Activated naive CD8-positive, alpha-beta T cell treated with anti-CD3 and anti-CD28 coated beads, Interleukin-2, amount 50 U/mL, for 24 hours (primary cell): ENCODE results near the gene KIRREL3.

Source experiments
- ATAC-seq: fragments of 150-1000 bp; cut with Tn5 transposase; one replicate; pipeline ENCODE4 v1.10.0; 2021
- DNase-seq: peaks from one replicate; pipeline ENCODE4 v3.0.0; 2021
- H3K27ac Mint-ChIP-seq: one replicate; pipeline ENCODE4 v1.8.0; 2021; ENCODE audit warnings: mild to moderate bottlenecking, mixed read lengths
- H3K27me3 Mint-ChIP-seq: one replicate; pipeline ENCODE4 v1.8.0; 2021; ENCODE audit warnings: mixed read lengths
- H3K36me3 Mint-ChIP-seq: one replicate; pipeline ENCODE4 v1.8.0; 2021; ENCODE audit warnings: low read depth, mixed read lengths
- H3K4me1 Mint-ChIP-seq: one replicate; pipeline ENCODE4 v1.8.0; 2021; ENCODE audit warnings: mixed read lengths
- H3K4me3 Mint-ChIP-seq: one replicate; pipeline ENCODE4 v1.8.0; 2021; ENCODE audit warnings: mild to moderate bottlenecking, moderate library complexity, mixed read lengths
- H3K9me3 Mint-ChIP-seq: one replicate; pipeline ENCODE4 v1.8.0; 2021; ENCODE audit warnings: mixed read lengths

The KIRREL3 gene

GRCh38 chr11:126497581-126498122 lies 502.9 kb downstream of the KIRREL3 start:
- Mint-ChIP-seq H3K27me3 (peaks cover 10% of the 10 kb centered on the region), H3K36me3 (no peaks in the 10 kb centered on the region), H3K4me3 (no peak overlapping the region), H3K9me3 (no peaks in the 10 kb centered on the region), H3K27ac (no peak overlapping the region), H3K4me1 (no peaks in the 10 kb centered on the region)
- DNase-seq (no peak), ATAC-seq (no peak)

GRCh38 chr11:126496576-126497337 lies 503.8 kb downstream of the KIRREL3 start:
- no peaks in the 10 kb centered on the region for H3K9me3 Mint-ChIP-seq
- no peaks in the 10 kb centered on the region for H3K4me1 Mint-ChIP-seq
- no peak for ATAC-seq
- no peaks in the 10 kb centered on the region for H3K36me3 Mint-ChIP-seq
- H3K27ac Mint-ChIP-seq: no peak overlapping the region
- H3K4me3 Mint-ChIP-seq: no peak overlapping the region
- H3K27me3 Mint-ChIP-seq: peaks cover 10% of the 10 kb centered on the region
- DNase-seq: no peak

DNA sequence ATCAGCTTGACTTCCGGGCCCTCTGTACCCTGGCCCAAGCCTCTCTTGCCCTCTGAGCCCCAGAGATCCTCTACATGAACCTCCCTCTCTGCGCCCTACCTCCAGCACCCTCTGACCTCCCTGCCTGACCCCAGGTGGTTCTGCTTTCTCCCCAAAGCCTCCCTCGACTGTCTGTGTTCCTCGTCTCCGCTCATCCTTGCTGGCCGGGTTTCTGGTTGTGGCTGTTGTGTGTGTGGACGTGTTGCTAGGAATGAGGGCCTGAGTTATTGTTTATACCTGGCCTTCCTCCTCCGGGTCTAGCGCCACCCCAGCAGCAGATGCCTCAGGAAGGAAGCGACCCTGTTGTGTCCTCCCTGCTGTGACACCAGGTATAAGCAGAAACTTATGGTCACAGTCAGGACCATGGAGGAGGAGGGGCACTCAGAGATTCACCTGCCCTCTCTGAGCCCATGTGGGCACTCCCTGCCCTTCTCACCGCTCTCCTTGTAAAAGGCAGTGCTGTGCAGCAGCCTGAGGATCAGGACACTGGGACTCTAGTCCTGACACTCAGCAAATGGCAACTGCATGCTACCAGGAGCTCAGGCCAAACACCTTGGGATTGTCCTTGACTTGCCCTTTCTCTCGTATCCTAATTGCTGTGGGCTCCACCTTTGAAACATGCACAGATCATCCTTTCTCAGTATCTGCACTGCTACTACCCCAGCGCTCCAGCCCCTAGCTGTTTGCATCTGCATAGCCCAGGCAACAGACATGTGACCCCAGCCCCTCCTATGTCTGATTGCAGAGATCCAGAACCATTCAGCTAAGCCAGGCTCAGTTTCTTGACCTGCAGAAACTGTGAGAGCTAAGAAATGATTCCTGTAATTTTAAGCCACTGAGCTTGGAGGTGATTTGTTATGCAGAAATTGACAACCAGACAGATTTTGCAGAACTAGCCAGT lies 505.0 kb downstream of the KIRREL3 start:
- H3K4me1 Mint-ChIP-seq: no peaks in the 10 kb centered on the region
- H3K27me3 Mint-ChIP-seq: peaks cover 2% of the 10 kb centered on the region
- no peak for ATAC-seq
- H3K9me3 Mint-ChIP-seq: no peaks in the 10 kb centered on the region
- DNase-seq: no peak
- H3K4me3 Mint-ChIP-seq: no peak overlapping the region
- no peak overlapping the region for H3K27ac Mint-ChIP-seq
- H3K36me3 Mint-ChIP-seq: no peaks in the 10 kb centered on the region

DNA sequence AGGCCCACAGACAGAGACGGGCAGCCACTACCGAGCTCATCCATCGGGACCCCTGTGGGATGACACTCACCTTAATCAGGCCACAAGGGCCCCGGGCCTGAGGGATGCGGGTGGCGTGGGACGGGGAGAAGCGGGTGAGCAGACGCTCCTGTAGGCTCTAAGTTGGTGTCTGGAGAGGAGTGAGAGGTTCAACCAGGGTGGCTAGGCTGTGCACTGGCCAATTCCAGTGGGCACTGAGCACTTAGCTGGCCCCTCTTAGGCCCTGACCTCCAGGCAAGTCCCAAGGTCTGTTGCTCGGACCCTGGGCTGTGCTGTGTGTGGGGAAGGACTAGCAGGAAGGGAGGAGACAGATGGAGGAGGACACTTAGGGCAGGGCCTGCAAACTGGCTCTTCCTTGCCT lies 505.7 kb downstream of the KIRREL3 start:
- H3K27me3 Mint-ChIP-seq: peaks cover under 1% of the 10 kb centered on the region
- no peaks in the 10 kb centered on the region for H3K9me3 Mint-ChIP-seq
- no peak overlapping the region for H3K4me3 Mint-ChIP-seq
- no peaks in the 10 kb centered on the region for H3K4me1 Mint-ChIP-seq
- H3K36me3 Mint-ChIP-seq: no peaks in the 10 kb centered on the region
- DNase-seq: no peak
- no peak overlapping the region for H3K27ac Mint-ChIP-seq
- no peak for ATAC-seq

- no peaks in the 10 kb centered on the region for H3K9me3 Mint-ChIP-seq
- H3K36me3 Mint-ChIP-seq: no peaks in the 10 kb centered on the region
- H3K4me1 Mint-ChIP-seq: no peaks in the 10 kb centered on the region
- H3K27ac Mint-ChIP-seq: no peak overlapping the region
- no peak overlapping the region for H3K4me3 Mint-ChIP-seq
- DNase-seq (no peak), ATAC-seq (no peak)
- no peaks in the 10 kb centered on the region for H3K27me3 Mint-ChIP-seq
These were observed 508.1 kb downstream of the KIRREL3 start for GRCh38 chr11:126492331-126493082.

GRCh38 chr11:126491092-126491491 lies 509.5 kb downstream of the KIRREL3 start:
- ATAC-seq (no peak), DNase-seq (no peak)
- Mint-ChIP-seq H3K9me3 (no peaks in the 10 kb centered on the region), H3K36me3 (no peaks in the 10 kb centered on the region), H3K4me3 (no peak overlapping the region), H3K27ac (no peak overlapping the region), H3K27me3 (no peaks in the 10 kb centered on the region), H3K4me1 (no peaks in the 10 kb centered on the region)

DNA sequence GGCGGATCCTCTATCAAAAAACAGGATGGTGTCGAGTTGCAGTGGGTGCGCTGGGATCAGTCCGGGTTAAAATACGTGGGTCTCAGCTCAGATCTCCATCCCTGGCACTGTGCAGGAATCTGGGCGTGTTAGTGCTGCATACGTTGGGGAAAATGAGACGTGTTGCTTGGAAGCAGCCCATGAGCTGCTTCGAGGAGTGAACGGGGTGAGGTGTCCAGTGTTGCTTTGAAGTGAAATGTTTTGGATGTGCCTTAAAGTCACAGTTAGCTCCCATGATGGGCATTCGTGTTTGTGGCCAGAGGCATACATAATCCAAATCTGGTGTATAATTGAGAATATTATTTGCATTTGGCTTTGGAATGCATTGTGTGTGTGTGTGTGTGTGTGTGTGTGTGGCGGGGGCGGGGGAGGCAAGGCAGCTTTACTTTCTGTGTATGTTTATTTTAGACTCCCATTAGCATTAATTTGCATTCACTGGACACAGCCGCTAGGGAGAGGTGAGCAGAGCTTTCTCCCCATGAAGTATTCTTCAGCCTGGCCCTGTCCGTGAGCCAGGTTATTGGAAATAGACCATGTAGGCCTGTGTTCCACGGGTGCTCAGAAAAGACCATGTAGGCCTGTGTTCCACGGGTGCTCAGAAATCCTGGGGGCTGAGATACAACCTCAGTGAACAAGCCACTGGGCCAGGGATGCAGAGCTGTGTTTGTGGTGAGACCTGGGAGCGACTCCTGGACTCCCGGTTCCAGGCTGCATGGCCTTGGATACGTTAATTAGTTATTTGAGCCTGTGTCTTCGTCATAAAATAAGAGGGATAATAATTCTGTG lies 510.5 kb downstream of the KIRREL3 start:
- H3K27me3 Mint-ChIP-seq: no peaks in the 10 kb centered on the region
- H3K9me3 Mint-ChIP-seq: no peaks in the 10 kb centered on the region
- no peak overlapping the region for H3K4me3 Mint-ChIP-seq
- no peaks in the 10 kb centered on the region for H3K4me1 Mint-ChIP-seq
- DNase-seq (no peak), ATAC-seq (no peak)
- no peaks in the 10 kb centered on the region for H3K36me3 Mint-ChIP-seq
- no peak overlapping the region for H3K27ac Mint-ChIP-seq

DNA sequence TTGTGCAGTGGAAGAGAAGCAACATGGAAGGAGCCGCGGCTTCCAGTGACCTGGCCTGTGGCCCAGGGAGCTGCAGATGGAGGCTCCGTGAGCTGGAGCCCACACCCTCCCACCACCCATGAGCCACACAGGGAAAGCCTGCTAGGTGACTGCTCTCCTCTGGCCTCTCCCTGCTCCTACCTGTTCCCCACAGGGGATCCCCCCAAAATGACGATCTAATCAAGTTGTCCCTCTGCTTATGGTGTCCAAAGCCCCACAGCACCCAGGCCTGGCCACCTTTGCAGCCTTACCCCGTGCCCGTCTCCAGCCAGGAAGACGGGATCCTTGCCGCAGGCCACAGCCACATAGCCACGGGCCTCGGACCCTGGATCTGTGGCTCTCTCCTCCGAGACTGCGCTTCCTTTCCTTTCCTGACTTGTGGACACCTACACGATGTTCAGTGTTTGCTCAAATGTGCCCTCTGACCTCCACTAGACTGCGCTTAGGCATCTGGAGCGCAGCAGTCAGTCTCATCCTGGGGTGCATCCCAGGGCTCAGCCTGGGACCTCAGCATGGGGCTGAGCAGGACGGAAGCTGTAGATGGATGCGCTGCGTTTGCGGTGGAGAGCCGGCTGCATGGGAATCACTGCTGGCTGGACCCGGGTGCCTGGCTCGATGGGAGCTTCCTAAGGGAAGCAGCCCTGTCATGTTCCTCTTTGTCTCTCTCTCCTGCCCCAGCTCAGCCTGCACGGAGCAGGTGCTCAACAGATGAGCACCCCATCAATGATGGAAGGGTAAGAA lies 511.8 kb downstream of the KIRREL3 start:
- H3K4me1 Mint-ChIP-seq: no peaks in the 10 kb centered on the region
- ATAC-seq (no peak), DNase-seq (no peak)
- no peaks in the 10 kb centered on the region for H3K9me3 Mint-ChIP-seq
- no peaks in the 10 kb centered on the region for H3K36me3 Mint-ChIP-seq
- H3K4me3 Mint-ChIP-seq: no peak overlapping the region
- no peaks in the 10 kb centered on the region for H3K27me3 Mint-ChIP-seq
- H3K27ac Mint-ChIP-seq: no peak overlapping the region

DNA sequence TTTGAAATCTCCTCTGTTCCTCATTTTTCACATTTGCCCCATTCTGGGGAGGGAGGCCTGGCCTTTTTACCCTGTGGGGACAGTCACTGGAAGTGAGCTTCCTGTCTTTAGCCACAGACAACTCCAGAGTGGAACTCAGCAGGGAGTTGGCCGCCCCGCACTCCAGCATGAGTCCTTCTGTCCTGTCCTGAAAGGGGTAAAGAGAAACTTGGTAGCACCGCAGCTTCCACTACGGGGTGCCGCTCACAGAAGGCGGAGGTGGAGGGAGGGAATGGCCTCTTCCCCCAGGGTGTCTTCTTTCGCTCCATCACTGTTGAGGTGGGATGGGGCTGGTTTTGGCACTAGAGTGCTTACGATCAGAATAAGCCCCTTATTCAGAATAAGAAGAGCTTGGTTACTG lies 512.9 kb downstream of the KIRREL3 start:
- Mint-ChIP-seq H3K27me3 (no peaks in the 10 kb centered on the region), H3K9me3 (no peaks in the 10 kb centered on the region), H3K27ac (no peak overlapping the region), H3K36me3 (no peaks in the 10 kb centered on the region), H3K4me3 (no peak overlapping the region), H3K4me1 (no peaks in the 10 kb centered on the region)
- ATAC-seq (no peak), DNase-seq (no peak)

DNA sequence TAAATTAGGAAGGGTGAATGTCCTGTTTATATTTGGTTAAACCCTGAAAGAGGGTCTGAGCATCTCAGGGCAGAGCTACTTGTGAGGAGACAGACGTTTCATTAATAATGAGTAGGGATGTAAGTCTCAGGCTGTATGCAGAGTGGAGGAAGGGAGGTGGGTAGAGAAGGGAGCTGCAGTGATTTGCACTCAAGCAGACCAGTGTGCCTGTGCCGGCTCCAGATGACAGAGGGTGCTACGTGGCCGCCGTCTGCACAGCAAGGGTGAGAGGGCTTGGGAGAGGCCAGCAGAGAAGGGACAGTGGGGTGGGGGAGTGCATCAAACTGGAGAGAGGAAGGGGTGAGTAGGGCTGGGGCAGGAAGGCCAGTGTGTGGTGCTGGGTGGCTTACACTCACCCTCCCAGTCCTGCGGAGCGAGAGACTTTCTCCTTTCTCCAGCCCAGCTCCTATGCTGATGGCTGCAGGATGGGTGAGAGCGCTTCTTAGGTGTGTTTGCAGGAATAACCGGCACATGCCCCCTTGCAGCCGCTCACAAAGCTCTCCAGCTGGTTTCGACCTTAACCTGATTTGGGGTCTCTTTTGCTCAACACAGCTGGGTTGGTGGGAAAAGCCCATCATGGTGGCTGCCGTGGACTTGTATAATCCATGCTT lies 514.5 kb downstream of the KIRREL3 start:
- ATAC-seq (no peak), DNase-seq (no peak)
- Mint-ChIP-seq H3K27ac (no peak overlapping the region), H3K27me3 (no peaks in the 10 kb centered on the region), H3K4me3 (no peak overlapping the region), H3K36me3 (no peaks in the 10 kb centered on the region), H3K4me1 (no peaks in the 10 kb centered on the region), H3K9me3 (no peaks in the 10 kb centered on the region)

DNA sequence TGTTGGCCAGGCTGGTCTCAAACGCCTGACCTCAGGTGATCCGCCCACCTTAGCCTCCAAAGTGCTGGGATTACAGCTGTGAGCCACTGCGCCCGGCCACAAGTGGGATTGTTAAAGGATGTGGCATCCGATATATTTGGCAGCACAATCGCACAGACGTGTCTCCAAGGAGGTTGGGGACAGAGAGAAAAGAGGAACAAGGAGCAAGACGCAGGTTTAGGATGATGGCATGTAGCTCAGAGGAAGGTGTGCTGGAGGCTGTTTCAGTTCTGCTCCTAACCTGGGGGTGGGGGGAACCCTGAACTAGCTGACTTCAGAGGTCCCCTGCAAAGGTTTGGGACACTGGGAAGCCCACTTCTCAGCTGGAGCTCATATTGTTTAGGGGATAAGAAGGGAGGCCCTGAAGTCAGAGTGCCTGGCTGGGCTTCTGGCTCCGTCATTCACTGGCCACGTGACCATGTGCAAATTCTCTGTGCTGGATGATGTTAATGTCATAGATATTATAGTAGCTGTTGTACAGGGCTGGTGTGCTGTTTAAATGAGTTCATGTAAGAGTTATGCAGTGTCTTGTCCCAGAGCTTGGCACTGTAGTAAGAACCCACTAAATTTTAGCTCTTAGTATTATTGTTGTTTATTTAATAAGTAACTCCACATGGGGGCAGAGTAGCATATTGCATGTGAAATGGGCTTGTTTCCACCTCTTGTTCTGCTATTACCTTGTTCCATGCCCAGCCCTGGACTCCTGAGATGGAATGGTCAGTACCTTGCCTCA lies 515.4 kb downstream of the KIRREL3 start:
- Mint-ChIP-seq H3K4me1 (peaks cover 5% of the 10 kb centered on the region), H3K9me3 (no peaks in the 10 kb centered on the region), H3K36me3 (no peaks in the 10 kb centered on the region), H3K27ac (no peak overlapping the region), H3K4me3 (no peak overlapping the region), H3K27me3 (no peaks in the 10 kb centered on the region)
- ATAC-seq (no peak), DNase-seq (no peak)

DNA sequence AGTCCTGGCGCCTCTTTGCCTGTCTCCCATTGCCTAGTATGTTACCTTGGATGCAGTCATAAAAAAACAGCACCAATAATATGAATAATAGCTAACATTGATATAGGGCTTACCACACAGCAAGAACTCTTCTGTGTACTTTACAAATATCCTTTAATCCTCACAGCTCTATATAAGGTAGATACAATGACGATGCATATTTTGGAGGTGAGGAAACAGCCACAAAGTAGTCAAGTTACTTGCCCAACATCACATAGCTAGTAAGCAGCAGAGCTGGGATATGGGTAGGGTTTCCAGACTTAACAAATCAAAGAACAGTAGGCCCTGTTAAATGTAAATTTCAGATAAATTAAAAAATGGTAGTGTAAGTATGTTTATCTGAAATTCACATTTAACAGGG lies 516.3 kb downstream of the KIRREL3 start:
- no peaks in the 10 kb centered on the region for H3K27me3 Mint-ChIP-seq
- ATAC-seq: no peak
- H3K9me3 Mint-ChIP-seq: no peaks in the 10 kb centered on the region
- no peak overlapping the region for H3K4me3 Mint-ChIP-seq
- H3K4me1 Mint-ChIP-seq: peaks cover 9% of the 10 kb centered on the region
- no peak for DNase-seq
- H3K27ac Mint-ChIP-seq: no peak overlapping the region
- no peaks in the 10 kb centered on the region for H3K36me3 Mint-ChIP-seq
